Thyroid gland (tissue), 4 donors: ENCODE results near the gene PHF14.

Experiments
- CTCF ChIP-seq, 6 experiments: fragments of 200-600 bp in 3 of 6; fragments of 450-650 bp in 3 of 6; sonication (generic) in 3 of 6; IDR thresholded peaks; one replicate each; pipeline ENCODE4 v1.5.1; 2016 to 2019; ENCODE audit warnings: antibody characterized with exemption in 6 of 6, mild to moderate bottlenecking in 2 of 6, inconsistent platforms in 1 of 6, moderate library complexity in 1 of 6
- POLR2A ChIP-seq, 2 donors: fragments of 450-650 bp; IDR thresholded peaks; one replicate each; pipeline ENCODE4 v1.6.1; 2017; ENCODE audit warnings: antibody characterized with exemption in 2 of 2, mild to moderate bottlenecking in 2 of 2, moderate library complexity in 1 of 2

- no peak for TF ChIP-seq CTCF (IDR thresholded peaks at IDR 0.05)
- TF ChIP-seq POLR2A (IDR thresholded peaks at IDR 0.05), result no peak
Observed at GRCh38 chr7:11133436-11133959, 159.8 kb downstream of the PHF14 start.
